Gastrocnemius medialis (tissue), 4 donors: ENCODE data around the gene WTAP.
A peak's percentile ranks its signal among the peaks of the same experiment; 100 is the strongest.

Experiments used
- CTCF ChIP-seq, 5 experiments: fragments of 450-650 bp in 3 of 5; fragments of 200-600 bp in 2 of 5; sonication (generic) in 2 of 5; IDR thresholded peaks in 4 of 5; conservative IDR thresholded peaks in 1 of 5; 1 replicate in 4 of 5; 2 replicates in 1 of 5; pipeline ENCODE4 v1.5.1; 2016 to 2019; ENCODE audit warnings: antibody characterized with exemption in 5 of 5, mild to moderate bottlenecking in 3 of 5, moderate library complexity in 3 of 5
- POLR2A ChIP-seq, 2 donors: fragments of 450-650 bp; IDR thresholded peaks; one replicate each; pipeline ENCODE4 v1.6.1; 2017; ENCODE audit warnings: antibody characterized with exemption in 2 of 2, mild to moderate bottlenecking in 2 of 2, moderate library complexity in 2 of 2

GRCh38 chr6:159693128-159693893 lies 34.0 kb upstream of the WTAP start, which contains the start of gene SOD2:
- TF ChIP-seq POLR2A (IDR thresholded peaks at IDR 0.05) (peak; percentile 88 to 95), CTCF (IDR thresholded peaks at IDR 0.05 in 4 of 5, conservative IDR thresholded peaks at IDR 0.05 in 1 of 5) (no peak)
